Midbrain (tissue), 1 donor: Measurements from ENCODE around the gene RPL18.
"Not testable (repeated sequence)": the region's sequence is repeated elsewhere in the genome, so short reads cannot be mapped to it uniquely, and the experiment has no call there.

Experiments
- DNase-seq: peaks from one replicate; lab custom pipeline; 2025; lab: John Stamatoyannopoulos, UW

Gene RPL18

GRCh38 chr19:48588670-48589401 is 30.1 kb downstream of the RPL18 start:
- DNase-seq = peak; percentile 75

- DNase-seq = no peak
Measured at GRCh38 chr19:48587387-48587786, 31.6 kb downstream of the RPL18 start.

- DNase-seq = no peak
Measured at GRCh38 chr19:48582168-48582567, 36.8 kb downstream of the RPL18 start.

- DNase-seq = no peak
Measured at GRCh38 chr19:48578891-48579290, 40.1 kb downstream of the RPL18 start.

GRCh38 chr19:48577908-48578307 is 41.1 kb downstream of the RPL18 start:
- not testable (repeated sequence) for DNase-seq

- DNase-seq = no peak
Measured at GRCh38 chr19:48575931-48576622, 42.9 kb downstream of the RPL18 start.

- DNase-seq = no peak
Measured at GRCh38 chr19:48573163-48573505, 45.8 kb downstream of the RPL18 start.

- DNase-seq = no peak
Measured at GRCh38 chr19:48571378-48572162, 47.4 kb downstream of the RPL18 start.

GRCh38 chr19:48569814-48570213 is 49.2 kb downstream of the RPL18 start:
- no peak for DNase-seq

GRCh38 chr19:48568345-48568886 is 50.6 kb downstream of the RPL18 start:
- peak; percentile 26 for DNase-seq
